ENCODE measurements around the gene ATF7IP. TPM values are rescaled to one million over a fixed set of nuclear protein-coding genes. Genes with fewer than 3 reads are reported as not detected.
A peak's percentile ranks its signal among the peaks of the same experiment; 100 is the strongest.

The ATF7IP gene
- total RNA-seq, 2 donors from 2014 or later: 129 to 139 TPM

- H3K36me3 Mint-ChIP-seq (ENCODE audit: insufficient read depth in 2 of 2): peaks cover 0 to 6% of the 10 kb centered on the region in 2 donors
- H3K4me3 Mint-ChIP-seq: peak overlapping the region; percentile 9 to 64
- no peaks in the 10 kb centered on the region for H3K27me3 Mint-ChIP-seq (ENCODE audit: low read depth)
- no peaks in the 10 kb centered on the region for H3K9me3 Mint-ChIP-seq
- peak in 1 of 2 donors; percentile 30 for ATAC-seq (replicated peaks in 1 of 2)
- peaks cover 71% of the 10 kb centered on the region for H3K4me1 Mint-ChIP-seq (ENCODE audit: low read depth)
- H3K27ac Mint-ChIP-seq: peak overlapping the region; percentile 77
- DNase-seq: no peak
Observed at GRCh38 chr12:14408208-14408607, 42.7 kb downstream of the ATF7IP start.

- H3K36me3 Mint-ChIP-seq (ENCODE audit: insufficient read depth in 2 of 2): peaks cover 0 to 5% of the 10 kb centered on the region in 2 donors
- DNase-seq: no peak
- H3K4me1 Mint-ChIP-seq (ENCODE audit: low read depth): peaks cover 67% of the 10 kb centered on the region
Observed at GRCh38 chr12:14410177-14410576, 44.7 kb downstream of the ATF7IP start.

GRCh38 chr12:14410841-14411569, 45.5 kb downstream of the ATF7IP start:
- peak; percentile 81 for ATAC-seq (replicated peaks in 1 of 2)
- no peak overlapping the region for H3K27ac Mint-ChIP-seq
- peaks cover 0 to 5% of the 10 kb centered on the region in 2 donors for H3K36me3 Mint-ChIP-seq (ENCODE audit: insufficient read depth in 2 of 2)
- H3K9me3 Mint-ChIP-seq: no peaks in the 10 kb centered on the region
- peaks cover 67% of the 10 kb centered on the region for H3K4me1 Mint-ChIP-seq (ENCODE audit: low read depth)
- peak in 1 of 2 donors; percentile 23 for DNase-seq
- H3K27me3 Mint-ChIP-seq (ENCODE audit: low read depth): no peaks in the 10 kb centered on the region
- H3K4me3 Mint-ChIP-seq: peak overlapping the region; percentile 31 to 33

More at GRCh38 chr12:14410177-14410576, 44.7 kb downstream of the ATF7IP start:
- peak overlapping the region in 1 of 2 donors; percentile 22 for H3K4me3 Mint-ChIP-seq
- no peaks in the 10 kb centered on the region for H3K27me3 Mint-ChIP-seq (ENCODE audit: low read depth)
- no peaks in the 10 kb centered on the region for H3K9me3 Mint-ChIP-seq
- no peak overlapping the region for H3K27ac Mint-ChIP-seq
- no peak for ATAC-seq (replicated peaks in 1 of 2)

- Mint-ChIP-seq H3K4me1 (ENCODE audit: low read depth) (peaks cover 70% of the 10 kb centered on the region), H3K27me3 (ENCODE audit: low read depth) (no peaks in the 10 kb centered on the region), H3K27ac (peak overlapping the region; percentile 62), H3K9me3 (peaks cover 0 to 6% of the 10 kb centered on the region in 2 donors), H3K4me3 (peak overlapping the region; percentile 27 to 60), H3K36me3 (ENCODE audit: insufficient read depth in 2 of 2) (peaks cover 12 to 21% of the 10 kb centered on the region in 2 donors)
- ATAC-seq (replicated peaks in 1 of 2): peak; percentile 76 to 85
- peak; percentile 25 to 33 for DNase-seq
Observed at GRCh38 chr12:14416658-14417057, 51.2 kb downstream of the ATF7IP start.

GRCh38 chr12:14417715-14418114, 52.2 kb downstream of the ATF7IP start:
- ATAC-seq (replicated peaks in 1 of 2) (peak; percentile 85 to 87), DNase-seq (peak; percentile 66 to 72)
- H3K9me3 Mint-ChIP-seq: peaks cover 3 to 11% of the 10 kb centered on the region in 2 donors
- H3K27ac Mint-ChIP-seq: peak overlapping the region; percentile 78
- peak overlapping the region; percentile 89 to 95 for H3K4me3 Mint-ChIP-seq
- H3K4me1 Mint-ChIP-seq (ENCODE audit: low read depth): peaks cover 74% of the 10 kb centered on the region
- no peaks in the 10 kb centered on the region for H3K27me3 Mint-ChIP-seq (ENCODE audit: low read depth)
- H3K36me3 Mint-ChIP-seq (ENCODE audit: insufficient read depth in 2 of 2): peaks cover 17 to 30% of the 10 kb centered on the region in 2 donors

GRCh38 chr12:14418451-14418890, 53.0 kb downstream of the ATF7IP start:
- Mint-ChIP-seq H3K27ac (peak overlapping the region; percentile 60), H3K4me1 (ENCODE audit: low read depth) (peaks cover 74% of the 10 kb centered on the region), H3K27me3 (ENCODE audit: low read depth) (no peaks in the 10 kb centered on the region), H3K4me3 (peak overlapping the region; percentile 31 to 75), H3K36me3 (ENCODE audit: insufficient read depth in 2 of 2) (peaks cover 22 to 34% of the 10 kb centered on the region in 2 donors), H3K9me3 (peaks cover 3 to 14% of the 10 kb centered on the region in 2 donors)
- no peak for DNase-seq
- ATAC-seq (replicated peaks in 1 of 2): peak; percentile 21 to 28

- peak overlapping the region; percentile 75 for H3K27ac Mint-ChIP-seq
- peak overlapping the region in 1 of 2 donors; percentile 12 for H3K4me3 Mint-ChIP-seq
- no peaks in the 10 kb centered on the region for H3K27me3 Mint-ChIP-seq (ENCODE audit: low read depth)
- peaks cover 36 to 65% of the 10 kb centered on the region in 2 donors for H3K36me3 Mint-ChIP-seq (ENCODE audit: insufficient read depth in 2 of 2)
- peaks cover 8 to 14% of the 10 kb centered on the region in 2 donors for H3K9me3 Mint-ChIP-seq
- no peak for DNase-seq
- ATAC-seq (replicated peaks in 1 of 2): no peak
- H3K4me1 Mint-ChIP-seq (ENCODE audit: low read depth): peaks cover 72% of the 10 kb centered on the region
Observed at GRCh38 chr12:14422516-14423230, 57.2 kb downstream of the ATF7IP start.

- peak overlapping the region in 1 of 2 donors; percentile 28 for H3K4me3 Mint-ChIP-seq
- H3K27ac Mint-ChIP-seq: peak overlapping the region; percentile 87
- ATAC-seq (replicated peaks in 1 of 2): no peak
- H3K36me3 Mint-ChIP-seq (ENCODE audit: insufficient read depth in 2 of 2): peaks cover 40 to 79% of the 10 kb centered on the region in 2 donors
- DNase-seq: no peak
- no peaks in the 10 kb centered on the region for H3K27me3 Mint-ChIP-seq (ENCODE audit: low read depth)
- peaks cover 81% of the 10 kb centered on the region for H3K4me1 Mint-ChIP-seq (ENCODE audit: low read depth)
- peaks cover 8 to 14% of the 10 kb centered on the region in 2 donors for H3K9me3 Mint-ChIP-seq
Observed at GRCh38 chr12:14424545-14424944, 59.1 kb downstream of the ATF7IP start.

- Mint-ChIP-seq H3K27me3 (ENCODE audit: low read depth) (no peaks in the 10 kb centered on the region), H3K4me3 (no peak overlapping the region), H3K4me1 (ENCODE audit: low read depth) (peaks cover 79% of the 10 kb centered on the region), H3K9me3 (peaks cover 11 to 13% of the 10 kb centered on the region in 2 donors), H3K27ac (peak overlapping the region; percentile 57), H3K36me3 (ENCODE audit: insufficient read depth in 2 of 2) (peaks cover 34 to 72% of the 10 kb centered on the region in 2 donors)
- DNase-seq (no peak), ATAC-seq (replicated peaks in 1 of 2) (no peak)
Observed at GRCh38 chr12:14426792-14427191, 61.3 kb downstream of the ATF7IP start.

GRCh38 chr12:14427929-14428328, 62.4 kb downstream of the ATF7IP start:
- Mint-ChIP-seq H3K36me3 (ENCODE audit: insufficient read depth in 2 of 2) (peaks cover 30 to 68% of the 10 kb centered on the region in 2 donors), H3K27ac (peak overlapping the region; percentile 50), H3K4me1 (ENCODE audit: low read depth) (peaks cover 74% of the 10 kb centered on the region), H3K9me3 (peaks cover 5 to 10% of the 10 kb centered on the region in 2 donors), H3K4me3 (peak overlapping the region in 1 of 2 donors; percentile 29), H3K27me3 (ENCODE audit: low read depth) (no peaks in the 10 kb centered on the region)
- ATAC-seq (replicated peaks in 1 of 2): no peak
- DNase-seq: no peak

GRCh38 chr12:14430394-14430986, 65.0 kb downstream of the ATF7IP start:
- Mint-ChIP-seq H3K4me1 (ENCODE audit: low read depth) (peaks cover 65% of the 10 kb centered on the region), H3K27me3 (ENCODE audit: low read depth) (no peaks in the 10 kb centered on the region), H3K9me3 (peaks cover 4 to 6% of the 10 kb centered on the region in 2 donors), H3K27ac (no peak overlapping the region), H3K4me3 (peak overlapping the region in 1 of 2 donors; percentile 10), H3K36me3 (ENCODE audit: insufficient read depth in 2 of 2) (peaks cover 21 to 55% of the 10 kb centered on the region in 2 donors)
- DNase-seq: no peak
- no peak for ATAC-seq (replicated peaks in 1 of 2)

GRCh38 chr12:14431975-14432374, 66.5 kb downstream of the ATF7IP start:
- DNase-seq (no peak), ATAC-seq (replicated peaks in 1 of 2) (no peak)
- Mint-ChIP-seq H3K4me1 (ENCODE audit: low read depth) (peaks cover 67% of the 10 kb centered on the region), H3K27ac (peak overlapping the region; percentile 75), H3K4me3 (no peak overlapping the region), H3K9me3 (peaks cover 4 to 6% of the 10 kb centered on the region in 2 donors), H3K36me3 (ENCODE audit: insufficient read depth in 2 of 2) (peaks cover 20 to 60% of the 10 kb centered on the region in 2 donors), H3K27me3 (ENCODE audit: low read depth) (no peaks in the 10 kb centered on the region)
